Activated T-cell treated with anti-CD3 and anti-CD28 coated beads for 4 hours (primary cell): Measurements from ENCODE around the gene TENM4.

Experiments
- DNase-seq: peaks from one replicate; pipeline ENCODE4 v3.0.0-alpha.2; 2020

TENM4 gene

DNA sequence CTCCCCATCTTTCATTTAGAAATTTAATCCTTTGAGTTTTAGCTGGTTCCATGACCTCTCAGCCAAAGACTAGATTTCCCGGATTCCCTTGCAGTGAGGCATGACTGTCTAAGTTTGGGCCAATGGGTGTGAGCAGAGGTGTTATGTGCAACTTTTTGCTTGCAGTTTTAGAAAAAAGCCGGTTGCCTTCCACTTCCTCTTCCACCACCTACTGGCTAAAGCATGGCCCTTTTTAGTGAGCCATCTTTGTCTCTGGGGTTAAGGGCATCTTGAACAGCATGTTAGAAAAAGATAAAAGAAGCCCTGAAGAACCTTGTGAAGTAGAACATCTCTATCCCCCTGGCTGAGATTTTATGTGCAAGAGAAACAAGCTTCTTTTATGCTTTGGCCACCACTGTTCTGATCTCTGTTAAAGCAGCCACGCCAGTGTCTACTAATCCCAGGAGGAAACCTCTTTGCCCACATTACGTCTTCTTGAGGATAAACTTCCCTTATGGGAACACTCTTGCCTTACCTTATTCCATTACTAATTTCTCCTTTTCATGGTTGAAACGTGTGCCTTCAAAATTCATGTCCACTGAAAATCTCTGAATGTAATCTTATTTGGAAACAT lies 279.9 kb downstream of the TENM4 start:
- DNase-seq: no peak

DNA sequence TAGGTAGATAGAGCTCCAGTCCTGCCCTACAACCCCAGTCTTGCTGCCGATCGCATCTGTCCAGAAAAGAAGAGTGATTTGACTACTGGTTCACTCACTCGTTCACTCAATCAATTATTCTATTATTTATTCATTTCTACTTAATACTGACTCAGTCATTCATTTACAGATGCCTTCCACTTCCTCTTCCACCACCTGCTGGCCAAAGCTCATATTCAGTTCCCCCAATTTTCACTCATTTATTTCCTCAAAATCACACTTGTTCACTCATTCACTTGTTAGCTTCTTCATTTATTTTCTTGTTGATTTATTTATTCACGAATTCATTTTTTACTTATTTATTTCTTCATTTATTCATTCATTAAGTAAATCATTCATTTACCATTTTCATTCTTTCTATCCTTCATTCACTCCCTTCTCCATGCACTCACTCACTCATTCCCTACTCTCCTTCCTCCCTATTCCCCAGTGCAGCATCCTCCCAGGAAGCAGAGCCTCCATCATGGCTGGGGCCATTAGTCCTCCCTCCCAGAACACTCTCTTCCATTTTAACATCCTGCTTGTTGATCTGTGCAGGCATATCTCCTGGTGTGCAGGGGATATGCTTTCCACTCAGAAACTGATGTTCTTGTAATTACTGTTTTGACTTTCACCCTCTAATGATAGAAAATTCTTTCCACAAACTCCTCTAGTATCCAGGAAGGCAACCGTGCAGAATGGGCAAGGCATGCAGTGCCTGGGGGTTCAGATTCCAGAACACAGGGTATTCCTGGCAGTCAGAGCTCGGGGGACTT lies 281.0 kb downstream of the TENM4 start:
- no peak for DNase-seq

DNA sequence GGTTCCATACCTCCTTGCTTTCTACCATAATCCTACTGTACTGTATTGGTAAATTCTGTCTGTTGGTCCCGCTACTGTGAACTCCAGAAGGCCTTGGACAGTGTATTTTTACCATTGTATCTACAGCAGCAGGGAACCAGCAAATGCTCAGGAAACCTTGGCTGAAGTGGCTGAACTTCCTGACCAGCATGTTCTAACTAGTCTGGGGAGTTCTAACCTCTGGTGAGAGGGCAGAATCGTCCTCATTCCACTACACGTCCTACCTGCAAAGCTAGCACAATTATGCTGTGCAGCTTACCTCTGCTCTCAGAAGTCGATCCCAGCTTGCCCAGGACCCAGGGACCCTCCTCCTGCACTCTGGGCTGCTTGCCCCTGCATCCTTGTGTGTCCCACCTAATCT lies 283.1 kb downstream of the TENM4 start:
- no peak for DNase-seq

GRCh38 chr11:79156031-79156430 lies 284.8 kb downstream of the TENM4 start:
- DNase-seq: no peak

GRCh38 chr11:79155237-79155636 lies 285.6 kb downstream of the TENM4 start:
- DNase-seq: no peak

DNA sequence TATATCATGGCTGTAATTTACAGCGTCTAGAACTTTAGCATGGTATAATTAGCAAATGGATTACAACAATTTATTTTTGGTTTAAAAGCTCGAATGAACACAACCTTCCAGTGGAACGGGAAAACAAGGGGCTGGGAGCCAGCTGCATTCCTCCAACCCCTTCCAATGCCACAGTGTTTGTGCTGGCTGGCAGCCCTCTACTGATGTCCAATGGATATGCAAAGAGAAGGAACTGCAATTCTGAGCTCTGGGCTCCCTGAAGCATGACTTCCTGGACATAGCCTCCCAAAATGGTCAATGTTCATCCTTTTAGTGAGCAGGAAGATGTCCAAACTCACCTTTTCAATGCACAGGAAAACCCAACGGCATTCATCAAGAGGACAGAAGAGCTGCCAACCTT lies 288.3 kb downstream of the TENM4 start:
- no peak for DNase-seq

DNA sequence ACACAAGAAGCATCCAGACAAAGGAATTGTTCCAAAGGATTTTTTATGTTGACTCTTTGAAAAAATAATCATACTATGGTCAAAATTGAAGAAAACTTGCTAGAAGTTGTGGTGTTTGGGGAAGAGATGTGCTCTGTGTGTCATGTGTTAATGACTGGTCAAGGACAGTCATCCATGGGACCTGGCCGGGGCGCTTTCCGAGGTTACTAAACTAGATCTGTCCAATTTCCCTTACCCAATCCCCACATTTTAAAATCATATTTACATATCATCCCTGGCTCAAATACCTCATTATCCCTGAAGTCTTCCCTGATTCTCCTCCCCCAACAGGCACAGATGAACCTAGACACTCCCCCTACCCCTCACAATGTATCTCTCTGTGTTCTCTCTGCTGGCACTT lies 289.4 kb downstream of the TENM4 start:
- DNase-seq: no peak

DNA sequence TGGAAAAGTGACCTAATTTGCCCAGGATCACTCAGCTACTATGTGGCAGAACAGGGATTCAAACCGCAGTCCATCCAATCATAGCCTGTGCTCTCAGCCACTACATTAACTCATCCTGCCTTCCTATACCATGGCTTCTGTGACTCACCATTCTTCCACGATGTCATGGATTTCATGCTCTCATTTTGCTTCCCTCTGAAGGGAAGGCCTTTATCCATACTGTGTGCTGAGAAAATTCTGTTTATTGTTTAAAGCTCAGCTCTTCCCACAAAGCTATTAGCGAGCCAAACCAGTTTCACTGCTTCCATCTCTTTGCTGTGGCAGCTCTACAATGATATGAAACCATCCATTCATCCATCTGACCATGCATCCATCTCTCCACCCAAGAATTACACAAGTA lies 289.9 kb downstream of the TENM4 start:
- no peak for DNase-seq

DNA sequence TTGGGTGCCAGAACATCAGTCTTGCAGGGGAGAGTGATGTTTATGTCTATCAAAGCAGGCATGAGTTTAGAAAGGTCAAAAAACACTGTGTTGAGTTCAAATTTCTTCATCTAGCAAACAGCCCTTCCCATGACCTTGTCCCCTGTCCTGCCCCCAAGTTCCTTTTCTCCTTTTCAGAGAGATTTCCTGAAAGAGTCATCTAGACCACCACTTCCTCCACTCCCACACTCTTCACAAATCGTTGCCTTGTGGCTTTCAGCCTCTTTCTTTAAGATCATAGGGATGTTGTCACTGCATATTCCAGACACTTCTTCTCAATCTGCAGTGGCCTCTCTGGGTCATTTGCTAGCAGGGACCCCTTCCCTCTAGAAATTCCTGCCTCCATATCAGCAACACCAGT lies 290.5 kb downstream of the TENM4 start:
- no peak for DNase-seq

DNA sequence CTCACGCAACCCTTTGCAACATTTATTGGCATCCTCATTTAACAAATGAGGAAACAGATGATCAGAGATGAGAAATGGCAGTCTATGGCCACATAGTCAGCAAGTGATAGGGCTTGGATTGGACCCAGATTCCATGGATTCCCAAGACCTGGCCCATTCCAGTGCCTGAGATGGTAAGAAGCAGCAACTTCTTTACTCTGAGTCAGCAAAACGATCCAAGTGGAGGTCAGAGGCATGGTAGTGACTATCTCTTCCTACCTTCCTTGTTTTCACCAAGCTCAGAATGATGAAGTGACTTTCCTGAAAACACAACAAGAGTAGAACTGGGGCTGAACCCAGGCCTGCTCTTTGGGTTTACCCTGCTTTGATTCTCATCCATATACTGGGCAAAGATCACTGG lies 293.1 kb downstream of the TENM4 start:
- DNase-seq: no peak

DNA sequence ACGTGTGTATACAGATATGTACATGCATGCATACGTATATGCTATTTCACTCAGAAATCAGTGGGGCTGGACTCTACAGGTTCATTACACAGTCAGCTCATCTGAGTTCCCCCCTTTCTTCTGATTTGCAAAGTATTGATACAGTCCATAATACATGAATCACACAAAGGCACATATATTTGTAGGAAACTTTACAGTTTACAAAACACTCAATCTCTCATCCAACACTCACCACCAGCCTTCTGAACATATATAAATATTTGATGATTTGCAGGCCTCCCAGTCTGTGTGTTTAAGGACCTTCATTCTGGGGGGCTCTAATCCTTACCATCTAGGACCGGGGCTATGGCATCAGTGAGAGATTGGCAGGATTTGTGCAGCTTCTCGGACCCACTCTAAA lies 293.8 kb downstream of the TENM4 start:
- DNase-seq: no peak

DNA sequence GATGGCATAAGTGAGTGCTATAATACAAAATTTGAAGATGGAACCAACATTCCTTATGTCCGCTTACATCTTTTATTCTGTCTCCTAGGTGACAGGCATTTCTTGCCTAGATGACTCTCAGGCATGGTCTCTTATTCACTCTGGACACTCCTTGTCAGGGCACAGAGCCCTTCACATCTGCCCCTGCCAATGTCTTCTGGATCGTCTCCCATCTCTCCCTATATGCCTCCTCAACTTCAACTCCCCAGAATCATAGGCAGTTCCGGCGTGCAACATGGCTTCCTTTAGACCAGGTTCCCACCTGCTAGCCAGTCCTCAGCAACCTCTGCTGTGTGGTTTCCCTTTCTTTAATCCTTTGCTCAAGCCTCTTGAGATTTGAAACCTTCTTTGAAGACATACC lies 300.9 kb downstream of the TENM4 start:
- no peak for DNase-seq

- no peak for DNase-seq
Observed at GRCh38 chr11:79129702-79130101, 311.1 kb downstream of the TENM4 start.

- no peak for DNase-seq
Observed at GRCh38 chr11:79128291-79128690, 312.5 kb downstream of the TENM4 start.

DNA sequence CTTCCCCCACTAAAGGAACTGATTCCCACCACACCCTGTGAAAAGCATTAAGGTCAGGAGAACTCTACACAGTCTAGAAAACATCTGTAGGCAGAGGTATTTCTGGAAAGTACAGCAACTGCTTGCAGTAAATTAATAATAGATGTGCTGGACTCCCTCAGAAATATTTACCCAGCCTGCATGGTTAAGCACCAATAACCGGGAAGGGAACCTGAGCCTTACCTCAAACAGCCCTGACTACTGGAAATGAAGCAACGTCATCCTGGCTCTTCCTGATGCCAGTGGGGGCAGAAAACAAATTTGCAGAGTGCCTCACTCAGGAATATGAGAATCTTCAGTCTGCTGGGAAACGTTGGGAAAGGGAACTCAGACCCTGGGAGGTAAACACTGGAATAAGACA lies 318.1 kb downstream of the TENM4 start:
- no peak for DNase-seq

DNA sequence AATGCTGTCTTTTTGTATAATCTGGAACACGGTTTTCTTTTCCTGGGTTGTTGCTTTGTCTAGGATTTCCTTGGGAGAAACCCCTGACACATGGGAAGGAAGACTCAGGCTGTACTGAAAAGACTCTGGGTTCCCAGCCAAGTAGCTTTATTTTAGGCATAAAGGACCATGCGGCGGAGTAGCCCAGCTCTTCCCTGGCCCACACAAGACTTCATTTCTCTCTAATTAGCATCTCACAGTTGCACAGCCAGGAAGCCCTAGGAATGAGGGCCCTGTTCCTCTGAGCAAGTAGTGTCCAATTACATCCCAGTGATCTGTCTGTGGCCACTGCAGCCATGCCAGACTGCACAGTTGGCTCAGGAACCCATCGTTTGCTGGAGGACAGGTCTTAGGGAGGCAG lies 319.5 kb downstream of the TENM4 start:
- DNase-seq: no peak

GRCh38 chr11:79119491-79120284 lies 321.1 kb downstream of the TENM4 start:
- DNase-seq: no peak

DNA sequence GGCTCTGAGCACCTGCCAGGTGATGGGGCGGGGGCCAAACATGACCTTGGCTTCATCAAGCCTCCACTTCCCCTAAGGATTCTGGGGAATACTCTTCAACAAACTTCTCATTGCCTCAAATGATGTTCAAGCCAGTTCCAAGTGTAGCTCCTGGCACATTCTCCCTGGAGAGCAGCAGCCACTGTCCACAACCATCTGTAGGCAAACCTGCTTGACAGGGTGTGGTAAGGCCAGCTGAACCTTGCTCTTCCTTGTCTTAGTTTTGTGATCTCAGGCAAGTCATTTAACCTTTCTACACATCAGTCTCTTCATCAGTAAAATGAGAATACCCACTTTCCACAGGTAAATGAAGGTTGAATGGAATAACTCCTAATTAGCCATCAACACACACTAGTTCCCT lies 323.3 kb downstream of the TENM4 start:
- DNase-seq: no peak

DNA sequence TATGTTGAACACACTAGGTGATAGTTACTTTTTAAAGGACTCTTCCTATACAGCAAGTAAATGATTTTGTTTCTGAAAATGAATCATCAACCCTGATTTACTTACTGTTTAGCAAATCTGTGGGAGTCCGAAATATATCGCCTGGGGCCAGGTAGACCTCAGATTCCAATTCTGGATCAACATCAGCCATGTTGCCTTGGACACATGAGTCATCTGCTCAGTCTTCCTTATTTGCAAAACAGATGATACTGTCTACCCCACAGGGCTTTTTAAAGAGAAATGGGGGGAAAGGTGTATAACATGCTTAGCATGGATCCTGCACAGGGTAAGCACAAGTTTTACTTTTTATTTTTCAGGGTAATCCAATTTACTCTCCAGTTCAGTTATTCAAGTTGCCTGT lies 324.2 kb downstream of the TENM4 start:
- DNase-seq: no peak

GRCh38 chr11:79113054-79113690 lies 327.7 kb downstream of the TENM4 start:
- no peak for DNase-seq

DNA sequence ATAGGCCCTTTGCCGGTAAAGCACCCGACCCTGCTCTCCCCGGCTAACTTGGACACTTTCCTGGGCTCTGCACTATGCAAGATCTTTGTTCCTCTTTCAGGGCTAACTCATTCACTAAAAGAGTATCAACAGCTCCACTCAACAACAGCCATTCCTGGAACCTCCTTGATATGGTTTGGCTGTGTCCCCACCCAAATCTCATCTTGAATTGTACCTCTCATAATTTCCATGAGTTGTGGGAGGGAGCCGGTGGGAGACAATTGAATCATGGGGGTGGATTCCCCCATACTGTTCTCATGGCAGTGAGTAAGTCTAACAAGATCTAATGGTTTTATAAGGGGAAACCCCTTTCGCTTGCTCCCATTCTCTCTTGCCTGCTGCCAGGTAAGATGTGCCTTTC lies 330.0 kb downstream of the TENM4 start:
- no peak for DNase-seq

DNA sequence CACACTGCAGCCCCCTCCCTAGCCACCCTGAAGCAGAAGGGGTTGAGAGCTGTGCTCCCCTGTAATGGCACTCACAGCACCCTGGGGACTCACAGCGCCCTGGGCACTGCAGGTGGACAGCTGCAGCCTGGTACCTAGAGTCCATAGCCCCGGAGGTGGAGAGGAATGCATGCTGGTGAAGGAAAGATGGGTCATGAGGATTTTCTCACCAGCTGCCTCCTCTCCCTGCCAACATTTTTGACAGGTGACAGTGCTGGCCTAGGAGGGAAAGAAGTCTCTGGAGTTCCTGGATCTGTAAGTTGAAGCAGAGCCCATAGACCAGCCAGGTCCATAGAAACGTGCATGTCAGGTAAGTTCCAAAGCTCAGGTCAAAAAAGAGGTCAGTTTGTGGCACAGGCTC lies 330.5 kb downstream of the TENM4 start:
- DNase-seq: no peak

- DNase-seq: no peak
Observed at GRCh38 chr11:79108851-79109250, 332.0 kb downstream of the TENM4 start.

DNA sequence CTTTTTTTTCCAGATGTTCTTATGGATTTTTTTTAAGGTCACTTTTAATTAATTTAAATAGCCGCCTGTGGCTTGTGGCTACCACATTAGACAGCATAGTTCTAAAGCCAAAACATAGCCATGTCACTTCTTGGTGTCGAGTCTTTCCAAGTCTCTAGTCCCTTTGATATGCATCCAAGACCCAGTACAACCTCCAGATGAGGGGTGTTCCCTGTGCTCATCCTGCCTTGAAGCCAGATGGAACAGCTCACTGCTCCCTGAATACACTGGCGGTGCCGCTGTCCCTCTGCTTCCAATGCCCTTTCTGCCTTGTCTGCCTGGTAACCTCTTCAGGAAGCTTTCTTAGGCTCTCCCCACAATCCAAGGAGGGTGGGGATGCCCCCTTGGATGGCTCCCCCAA lies 338.0 kb downstream of the TENM4 start:
- no peak for DNase-seq
